Neural cell (in vitro differentiated cells): ENCODE results near the gene CCDC87.

Experiments
- EP300 ChIP-seq: fragments of 450-650 bp; conservative IDR thresholded peaks from 2 replicates; pipeline ENCODE4 v1.6.1; 2014; ENCODE audit warnings: antibody characterized with exemption, mild to moderate bottlenecking, moderate library complexity; ENCODE audit not compliant: poor library complexity, severe bottlenecking
- EZH2 ChIP-seq: fragments of 200-600, 300-800 bp; shearing (Covaris generic), sonication (generic); IDR thresholded peaks from 2 replicates; pipeline ENCODE4 v1.6.1; 2014; ENCODE audit warnings: antibody characterized with exemption, low read length, borderline replicate concordance, mild to moderate bottlenecking; ENCODE audit not compliant: insufficient read depth, poor library complexity, severe bottlenecking
- POLR2AphosphoS5 ChIP-seq: IDR thresholded peaks from 2 replicates; pipeline ENCODE4 v1.6.1; 2012
- RAD21 ChIP-seq: fragments of 450-650 bp; conservative IDR thresholded peaks from 2 replicates; pipeline ENCODE4 v1.6.1; 2014; ENCODE audit warnings: antibody characterized with exemption, mild to moderate bottlenecking, moderate library complexity
- SMC3 ChIP-seq: fragments of 450-650 bp; conservative IDR thresholded peaks from 2 replicates; pipeline ENCODE4 v1.6.1; 2014; ENCODE audit warnings: antibody characterized with exemption, mild to moderate bottlenecking, moderate library complexity; ENCODE audit not compliant: poor library complexity
- TAF1 ChIP-seq: IDR thresholded peaks from 2 replicates; pipeline ENCODE4 v1.6.1; 2012; ENCODE audit warnings: low read depth
- TF ChIP-seq, protein P1 (sequence below): fragments of 450-650 bp; IDR thresholded peaks from 2 replicates; pipeline ENCODE4 v1.5.1; 2014; ENCODE audit warnings: antibody characterized with exemption, mild to moderate bottlenecking, moderate library complexity; ENCODE audit not compliant: poor library complexity, severe bottlenecking

DNA sequence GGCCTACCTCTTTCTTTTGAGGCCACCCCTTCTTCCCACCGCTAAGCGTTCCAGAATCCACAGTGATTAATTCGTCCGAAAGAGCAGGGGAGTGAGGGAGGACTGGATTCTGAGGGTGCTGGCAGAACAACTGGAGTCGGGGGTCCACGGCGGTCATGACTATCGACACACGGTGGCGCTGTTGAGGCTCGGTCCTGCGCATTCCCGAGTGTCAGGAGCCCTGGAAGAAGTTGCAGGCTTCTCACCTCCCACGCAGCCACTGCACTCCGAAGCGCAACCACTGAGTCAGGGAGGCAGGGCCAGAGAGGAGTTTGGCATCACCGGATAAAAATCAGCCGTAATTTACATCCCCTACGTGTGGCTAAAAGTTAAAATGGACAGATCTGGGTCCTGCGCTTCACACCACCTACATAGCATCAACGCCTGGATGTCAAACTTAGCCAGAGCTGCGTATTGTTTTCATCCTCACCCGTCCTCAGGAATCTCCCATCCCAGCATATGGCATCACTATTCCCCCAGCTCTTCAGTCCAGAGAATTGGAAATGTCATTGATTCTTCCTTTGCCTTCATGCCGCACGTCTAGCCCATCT is 13.8 kb downstream of the CCDC87 start:
- TF ChIP-seq TAF1 (no peak), EZH2 (no peak), EP300 (no peak), POLR2AphosphoS5 (no peak), SMC3 (peak; percentile 65), RAD21 (peak; percentile 56)
- TF ChIP-seq, protein P1, sequence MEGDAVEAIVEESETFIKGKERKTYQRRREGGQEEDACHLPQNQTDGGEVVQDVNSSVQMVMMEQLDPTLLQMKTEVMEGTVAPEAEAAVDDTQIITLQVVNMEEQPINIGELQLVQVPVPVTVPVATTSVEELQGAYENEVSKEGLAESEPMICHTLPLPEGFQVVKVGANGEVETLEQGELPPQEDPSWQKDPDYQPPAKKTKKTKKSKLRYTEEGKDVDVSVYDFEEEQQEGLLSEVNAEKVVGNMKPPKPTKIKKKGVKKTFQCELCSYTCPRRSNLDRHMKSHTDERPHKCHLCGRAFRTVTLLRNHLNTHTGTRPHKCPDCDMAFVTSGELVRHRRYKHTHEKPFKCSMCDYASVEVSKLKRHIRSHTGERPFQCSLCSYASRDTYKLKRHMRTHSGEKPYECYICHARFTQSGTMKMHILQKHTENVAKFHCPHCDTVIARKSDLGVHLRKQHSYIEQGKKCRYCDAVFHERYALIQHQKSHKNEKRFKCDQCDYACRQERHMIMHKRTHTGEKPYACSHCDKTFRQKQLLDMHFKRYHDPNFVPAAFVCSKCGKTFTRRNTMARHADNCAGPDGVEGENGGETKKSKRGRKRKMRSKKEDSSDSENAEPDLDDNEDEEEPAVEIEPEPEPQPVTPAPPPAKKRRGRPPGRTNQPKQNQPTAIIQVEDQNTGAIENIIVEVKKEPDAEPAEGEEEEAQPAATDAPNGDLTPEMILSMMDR, result peak; percentile 66
